Activated T-helper 9 cell treated with anti-CD3 and anti-CD28 coated beads, Interleukin-2, amount 50 U/mL, for 16 hours (primary cell): ENCODE measurements around the gene CDC40.
"Not testable (repeated sequence)": the region's sequence is repeated elsewhere in the genome, so short reads cannot be mapped to it uniquely, and the experiment has no call there.

Experiments
- DNase-seq: peaks from one replicate; pipeline ENCODE4 v3.0.0-alpha.2; 2020; ENCODE audit warnings: low read depth

The CDC40 gene

GRCh38 chr6:110271732-110272022 is 91.5 kb downstream of the CDC40 start:
- no peak for DNase-seq

GRCh38 chr6:110272781-110273180 is 92.6 kb downstream of the CDC40 start:
- not testable (repeated sequence) for DNase-seq

- DNase-seq = no peak
Observed at GRCh38 chr6:110277100-110277665, 97.0 kb downstream of the CDC40 start.
